Stimulated activated CD4-positive, alpha-beta T cell treated with anti-CD3 and anti-CD28 coated beads, Interleukin-12 subunit alpha, Interleukin-12 subunit beta, amount 100 ng/mL, for 48 hours (primary cell): ENCODE results near the gene PDGFA.
"Not testable (repeated sequence)": the region's sequence is repeated elsewhere in the genome, so short reads cannot be mapped to it uniquely, and the experiment has no call there.

Source experiments
- DNase-seq, 3 donors: peaks; one replicate each; pipeline ENCODE4 v3.0.0-alpha.2; 2020; ENCODE audit warnings: low read depth in 2 of 3, low spot score in 1 of 3

PDGFA gene

GRCh38 chr7:552151-552867 is 32.7 kb upstream of the PDGFA start:
- DNase-seq, result not testable (repeated sequence)

GRCh38 chr7:551615-551970 is 31.9 kb upstream of the PDGFA start:
- DNase-seq, result not testable (repeated sequence)

GRCh38 chr7:550881-551614 is 31.4 kb upstream of the PDGFA start:
- no peak for DNase-seq

- no peak for DNase-seq
These were observed 30.4 kb upstream of the PDGFA start for GRCh38 chr7:549891-550625.

GRCh38 chr7:549066-549890 is 29.6 kb upstream of the PDGFA start:
- DNase-seq, result no peak

GRCh38 chr7:548401-548800 is 28.8 kb upstream of the PDGFA start:
- no peak for DNase-seq

- DNase-seq, result no peak
These were observed 25.8 kb upstream of the PDGFA start for GRCh38 chr7:545470-545869.

GRCh38 chr7:544338-545221 is 24.9 kb upstream of the PDGFA start:
- no peak for DNase-seq

- no peak for DNase-seq
These were observed 24.1 kb upstream of the PDGFA start for GRCh38 chr7:543501-544337.

GRCh38 chr7:542713-543500 is 23.3 kb upstream of the PDGFA start:
- DNase-seq, result no peak

- DNase-seq, result no peak
These were observed 22.6 kb upstream of the PDGFA start for GRCh38 chr7:542131-542712.

- no peak for DNase-seq
These were observed 22.0 kb upstream of the PDGFA start for GRCh38 chr7:541661-542060.

GRCh38 chr7:540997-541396 is 21.4 kb upstream of the PDGFA start:
- DNase-seq, result no peak

- DNase-seq, result no peak
These were observed 20.9 kb upstream of the PDGFA start for GRCh38 chr7:540579-540978.

- no peak for DNase-seq
These were observed 20.2 kb upstream of the PDGFA start for GRCh38 chr7:539731-540411.

- DNase-seq, result no peak
These were observed 19.4 kb upstream of the PDGFA start for GRCh38 chr7:538764-539685.
